GM18909 (cell line): ENCODE measurements around the gene RAP1GAP.

Experiments
- ATAC-seq: cut with Tn5 transposase; IDR thresholded peaks from one replicate; pipeline ENCODE4 v1.9.1; 2021; ENCODE audit warnings: mild to moderate bottlenecking; ENCODE audit not compliant: unreplicated experiment, poor library complexity

Gene RAP1GAP

DNA sequence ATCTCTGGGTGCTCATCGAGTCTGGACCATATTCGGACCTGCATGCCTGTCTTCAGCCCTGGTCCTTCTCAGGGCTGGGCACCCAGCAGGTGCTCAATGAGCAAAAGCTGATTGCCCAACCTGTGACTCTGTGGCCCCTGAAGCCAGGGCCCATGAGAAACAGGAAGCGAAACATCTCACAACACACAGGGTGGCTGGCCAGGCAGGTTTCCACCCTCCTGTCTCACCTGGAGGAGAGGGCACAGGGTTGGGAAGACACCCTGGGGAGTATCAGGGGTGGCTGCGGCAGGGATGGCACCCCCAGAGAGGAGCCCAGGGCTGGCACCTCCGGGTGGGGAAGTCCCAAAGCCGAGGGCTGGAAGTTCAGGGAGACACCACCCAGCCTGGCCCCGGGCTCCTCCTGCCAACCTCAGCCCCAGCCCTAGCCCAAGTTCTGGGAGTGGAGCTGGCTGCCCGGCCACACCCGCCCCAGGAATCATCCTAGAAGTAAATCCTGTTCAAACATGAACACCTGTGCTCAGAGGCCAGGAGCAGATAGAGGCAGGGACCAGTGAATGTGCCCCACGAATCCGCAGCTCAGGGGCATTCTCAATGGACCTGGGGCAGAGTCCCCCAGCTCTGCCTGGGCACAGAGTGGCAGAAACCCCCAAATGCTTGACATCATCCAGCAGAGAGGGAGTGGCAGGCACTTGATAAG is 54.6 kb downstream of the RAP1GAP start:
- no peak for ATAC-seq

DNA sequence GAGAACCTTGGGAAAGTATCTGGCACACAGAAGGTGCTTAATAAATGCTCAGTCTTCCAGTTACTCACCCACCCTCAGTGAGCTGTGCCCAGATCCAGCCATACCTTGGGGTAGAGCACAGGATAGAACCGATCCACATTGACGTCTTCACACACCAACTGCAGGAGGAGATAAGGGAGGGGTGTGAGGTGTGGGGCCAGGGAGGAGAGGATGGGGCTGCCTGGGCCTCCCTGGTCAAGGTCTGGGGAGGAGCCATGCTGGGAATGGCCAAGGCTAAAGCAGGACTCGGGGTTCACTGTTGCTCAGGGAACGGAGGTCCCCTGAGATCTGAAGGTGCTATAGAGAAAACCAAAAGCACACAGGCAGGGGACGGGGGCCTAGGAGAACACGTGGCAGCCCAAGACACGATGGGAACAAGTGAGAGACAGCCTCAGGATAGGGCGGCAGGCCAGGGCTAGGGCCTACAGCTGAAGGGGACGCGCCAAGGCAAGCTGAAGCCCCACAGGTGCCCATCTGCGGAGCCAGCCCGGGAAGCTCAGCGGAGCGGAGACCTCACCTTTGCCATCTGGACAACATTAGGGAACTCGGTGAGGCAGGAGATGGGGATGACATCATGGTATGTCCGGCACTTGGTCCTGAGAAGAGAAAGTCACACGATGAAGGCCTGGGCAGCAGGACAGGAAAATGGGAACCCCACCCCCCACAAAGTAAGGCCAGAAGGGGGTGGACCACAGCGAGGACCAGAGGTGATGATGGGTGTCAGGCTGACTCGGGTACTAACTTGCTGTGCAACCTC is 55.9 kb downstream of the RAP1GAP start:
- ATAC-seq, result no peak

- ATAC-seq, result no peak
Observed at GRCh38 chr1:21612057-21612456, 57.1 kb downstream of the RAP1GAP start.

- ATAC-seq, result no peak
Observed at GRCh38 chr1:21610989-21611785, 58.0 kb downstream of the RAP1GAP start.

GRCh38 chr1:21610027-21610426 is 59.1 kb downstream of the RAP1GAP start:
- no peak for ATAC-seq

GRCh38 chr1:21608798-21609197 is 60.4 kb downstream of the RAP1GAP start:
- no peak for ATAC-seq

GRCh38 chr1:21607549-21608529 is 61.3 kb downstream of the RAP1GAP start:
- ATAC-seq, result no peak

DNA sequence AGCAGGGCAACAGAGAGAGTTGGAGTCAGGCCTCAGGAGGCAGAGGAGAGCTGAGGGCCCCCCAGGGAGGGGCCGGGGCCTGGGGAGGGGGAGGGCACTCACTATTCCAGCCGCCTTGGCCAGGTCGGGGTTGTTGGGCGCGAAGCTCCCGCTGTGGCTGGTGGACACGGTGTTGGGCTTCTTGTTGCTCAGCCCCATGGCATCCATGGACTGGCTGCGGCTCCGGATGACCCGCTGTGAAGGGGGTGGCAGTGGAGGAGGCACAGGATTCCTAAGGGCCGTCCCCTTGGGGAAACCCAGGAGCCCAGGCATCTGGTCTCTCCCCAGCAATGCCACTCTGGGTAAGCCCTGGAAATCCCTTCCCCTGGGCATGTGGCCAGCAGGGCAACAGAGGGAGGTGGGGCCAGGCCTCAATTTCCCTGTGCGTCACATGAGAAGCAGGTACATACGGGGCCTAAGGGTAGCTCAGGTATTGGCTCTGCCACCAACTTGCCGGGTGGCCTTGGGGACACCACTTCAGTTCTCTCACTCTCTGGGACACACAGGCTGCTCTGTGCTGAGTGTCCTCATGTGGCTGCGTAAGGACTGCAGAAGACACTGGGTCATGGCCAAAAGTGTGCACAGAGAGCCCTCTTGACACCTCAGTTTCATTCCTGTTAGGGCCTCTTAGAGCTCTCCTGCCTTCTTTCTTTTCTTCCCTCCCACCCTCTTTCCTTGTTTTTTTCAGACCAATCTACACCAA is 63.0 kb downstream of the RAP1GAP start:
- no peak for ATAC-seq

- no peak for ATAC-seq
Observed at GRCh38 chr1:21605012-21605715, 64.0 kb downstream of the RAP1GAP start.

GRCh38 chr1:21604208-21604957 is 64.8 kb downstream of the RAP1GAP start:
- no peak for ATAC-seq

DNA sequence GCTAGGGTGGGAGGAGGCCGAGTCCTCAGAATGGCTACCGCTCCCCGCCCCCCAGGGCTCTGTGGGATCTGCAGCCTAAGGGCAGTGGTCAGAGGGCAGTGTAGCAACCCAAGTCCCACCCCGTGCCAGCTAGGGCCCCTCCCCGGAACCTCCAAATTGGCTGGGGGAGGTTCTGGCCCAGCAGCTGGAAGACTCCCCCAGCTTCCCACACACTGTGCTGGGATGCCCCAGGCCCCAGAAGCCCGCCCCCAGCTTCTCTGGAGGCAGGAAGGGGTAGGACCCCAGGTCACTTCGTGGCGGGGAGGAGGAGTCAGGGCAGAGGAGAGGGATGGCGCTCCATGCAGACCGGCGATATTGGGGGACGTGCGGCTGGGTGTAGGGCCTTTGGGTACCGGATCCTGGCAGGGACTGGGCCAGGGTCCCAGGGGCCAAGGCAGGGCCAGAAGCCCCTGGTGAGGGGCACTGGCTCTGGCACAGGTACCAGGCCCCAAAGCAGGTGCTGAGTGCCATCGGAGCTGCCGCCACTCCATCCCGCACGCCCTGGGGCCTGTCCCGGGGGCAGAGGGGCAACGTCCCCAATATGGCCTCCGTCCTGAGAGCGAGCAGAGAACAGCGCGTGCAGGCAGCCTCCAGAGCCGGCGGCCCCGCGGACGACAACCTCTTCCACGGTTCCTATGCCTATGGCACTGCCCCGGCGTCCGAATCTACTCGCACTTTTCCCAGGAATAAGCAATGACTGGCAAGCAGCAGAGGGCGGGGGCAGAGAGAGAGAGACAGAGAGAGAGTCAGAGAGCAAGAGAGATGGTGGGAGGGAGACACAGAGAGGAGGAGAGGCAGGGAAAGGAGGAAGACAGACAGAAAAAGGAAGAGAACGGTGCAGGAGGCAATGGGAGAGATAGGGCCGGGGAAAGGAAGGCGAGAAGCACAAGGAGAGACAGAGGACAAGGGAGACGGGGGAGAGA is 65.7 kb downstream of the RAP1GAP start:
- ATAC-seq, result no peak

DNA sequence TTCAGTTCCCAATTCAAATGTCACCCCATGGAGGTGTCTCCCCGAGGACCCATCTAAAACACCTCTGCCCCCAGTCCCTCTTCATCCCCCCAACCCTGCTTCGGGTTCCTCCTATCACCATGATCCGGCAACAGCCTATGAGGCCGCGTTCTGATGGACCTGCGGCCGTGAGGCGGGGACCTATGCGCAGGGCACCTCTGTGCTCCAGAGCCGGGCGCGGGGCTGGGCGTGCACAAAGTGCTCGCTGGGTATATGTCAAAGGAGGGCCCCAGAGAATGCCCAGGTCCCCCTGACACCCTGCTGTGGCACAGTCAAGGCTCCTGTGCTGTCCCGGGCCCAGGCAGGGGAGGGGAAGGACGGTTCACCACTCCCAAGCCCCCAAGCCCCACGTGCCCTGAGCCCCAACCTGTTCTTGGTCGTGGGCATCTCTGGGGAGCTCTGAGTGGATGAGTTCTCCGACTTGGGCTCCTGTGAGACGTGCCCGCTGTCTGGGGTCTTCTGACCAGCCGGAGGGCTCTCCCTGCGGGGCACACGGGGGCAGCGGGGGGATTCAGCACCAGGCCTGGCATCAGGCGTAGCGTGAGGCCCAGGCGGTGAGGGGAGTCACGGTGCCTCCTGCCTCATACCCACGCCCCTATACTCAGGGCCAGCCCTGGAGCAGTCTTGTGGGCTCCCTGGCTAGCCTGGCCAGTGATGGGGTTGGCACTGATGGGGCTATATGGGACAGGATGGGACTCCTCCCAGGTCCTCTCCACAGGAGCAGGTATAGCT is 67.7 kb downstream of the RAP1GAP start:
- ATAC-seq, result no peak

DNA sequence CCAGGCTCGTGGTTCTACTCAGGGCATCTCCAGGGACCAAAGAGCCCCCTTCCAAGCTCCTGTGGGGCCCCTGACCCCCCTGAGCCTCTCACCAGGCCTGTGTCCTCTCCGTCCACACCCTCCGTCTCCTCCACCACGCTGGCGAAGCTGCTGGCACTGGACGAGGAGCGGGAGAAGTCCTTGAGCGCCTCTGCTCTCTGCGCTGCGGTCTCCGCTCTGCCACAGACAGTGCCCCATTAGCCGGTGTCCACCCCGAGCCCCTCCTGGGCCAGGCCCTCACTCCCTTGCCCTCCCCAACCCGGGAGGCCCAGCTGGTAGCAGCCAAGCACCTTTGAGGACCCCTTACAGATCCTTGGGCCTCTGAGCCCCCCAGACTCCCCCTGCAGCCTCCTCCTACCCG is 69.8 kb downstream of the RAP1GAP start:
- ATAC-seq, result no peak

GRCh38 chr1:21598904-21599303 is 70.3 kb downstream of the RAP1GAP start:
- no peak for ATAC-seq

DNA sequence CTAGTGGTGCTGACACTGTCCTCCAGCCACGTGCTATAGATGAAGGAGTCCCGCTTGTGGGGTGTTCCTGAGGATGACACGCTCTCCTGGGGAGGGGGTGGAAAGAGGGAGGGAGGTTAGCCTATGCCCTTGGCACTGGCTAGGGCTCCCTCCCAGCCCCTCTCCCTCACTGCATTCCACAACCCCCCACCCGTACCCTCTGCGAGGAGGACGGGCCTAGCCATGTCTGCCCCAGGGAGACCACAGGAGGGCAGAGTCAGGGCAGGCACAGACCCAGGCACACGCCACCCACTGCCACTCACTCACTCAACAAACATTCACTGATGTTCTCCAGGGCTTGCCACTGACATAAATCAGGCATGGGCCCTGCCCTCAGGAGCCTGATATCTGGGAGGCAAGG is 70.7 kb downstream of the RAP1GAP start:
- ATAC-seq, result no peak

DNA sequence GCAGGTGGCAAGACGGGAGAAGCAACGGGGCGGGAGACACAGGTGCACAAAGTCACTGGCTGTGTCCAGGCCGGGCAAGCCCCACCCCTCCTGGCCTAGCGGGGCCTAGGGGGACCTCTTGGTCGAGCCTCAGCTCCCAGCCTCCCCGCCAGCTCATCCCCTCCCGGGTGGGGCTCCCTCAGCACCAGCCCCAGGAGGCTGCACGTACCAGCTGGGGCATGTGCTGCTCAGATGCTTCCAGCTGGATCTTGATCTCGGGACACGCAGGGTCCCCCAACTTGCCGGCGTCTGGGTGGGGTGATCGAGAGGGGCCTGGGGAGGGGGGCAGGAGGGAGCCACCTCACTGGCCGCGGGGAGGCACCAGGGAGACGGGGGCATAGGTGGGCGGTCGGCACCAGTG is 71.4 kb downstream of the RAP1GAP start:
- ATAC-seq, result no peak
